ENCODE results near the gene C2CD2. TPM values are rescaled to one million over a fixed set of nuclear protein-coding genes. Genes with fewer than 3 reads are reported as not detected.

Gene C2CD2
- total and polyA plus RNA-seq, 2 experiments from 2014 or later: 4.5 to 16.2 TPM

- Mint-ChIP-seq H3K4me1 (peaks cover 48% of the 10 kb centered on the region), H3K27ac (no peak overlapping the region), H3K4me3 (no peak overlapping the region), H3K27me3 (ENCODE audit: insufficient read depth, low read depth, poor library complexity) (peaks cover 3% of the 10 kb centered on the region), H3K36me3 (ENCODE audit: low read depth) (peaks cover 8% of the 10 kb centered on the region), H3K9me3 (no peaks in the 10 kb centered on the region)
- ATAC-seq (no peak), DNase-seq (ENCODE audit: low spot score) (no peak)
- no peaks in the 10 kb centered on the region for H3K27me3 ChIP-seq (ENCODE audit: insufficient read depth)
- no peaks in the 10 kb centered on the region for H3K36me3 ChIP-seq (ENCODE audit: insufficient read depth)
- H2AFZ ChIP-seq: no peak overlapping the region
- no peaks in the 10 kb centered on the region for H4K20me1 ChIP-seq (replicated peaks; ENCODE audit: insufficient read depth)
- peaks cover 13% of the 10 kb centered on the region for H3K4me1 ChIP-seq (ENCODE audit: insufficient read depth)
- H3K4me3 ChIP-seq: no peak overlapping the region
- H3K4me2 ChIP-seq: no peak overlapping the region
- no peak overlapping the region for H3K27ac ChIP-seq (ENCODE audit: low read depth)
- no peaks in the 10 kb centered on the region for H3K79me2 ChIP-seq (replicated peaks; ENCODE audit: insufficient read depth)
- H3K9me2 ChIP-seq (ENCODE audit: insufficient read depth): no peaks in the 10 kb centered on the region
- no peaks in the 10 kb centered on the region for H3F3A ChIP-seq (replicated peaks; ENCODE audit: low read depth)
- TF ChIP-seq CTCF (conservative IDR thresholded peaks at IDR 0.05; ENCODE audit: low read depth in 2 of 2): no peak
- TF ChIP-seq JUNB (IDR thresholded peaks at IDR 0.05; ENCODE audit: unreplicated experiment): no peak
- no peak for TF ChIP-seq EZH2 (IDR thresholded peaks at IDR 0.05; ENCODE audit: low read depth, unreplicated experiment)
- TF ChIP-seq POLR2AphosphoS5 (IDR thresholded peaks at IDR 0.05; ENCODE audit: low read depth): no peak
- no peak for TF ChIP-seq ZNF462 (CRISPR knock-in tag; IDR thresholded peaks at IDR 0.05)
- no peak for TF ChIP-seq ZNF331 (CRISPR knock-in tag; IDR thresholded peaks at IDR 0.05; ENCODE audit: low read depth)
- TF ChIP-seq CREB1 (CRISPR knock-in tag; IDR thresholded peaks at IDR 0.05; ENCODE audit: low read depth): no peak
- TF ChIP-seq ZNF114 (CRISPR knock-in tag; IDR thresholded peaks at IDR 0.05): no peak
- TF ChIP-seq NANOG (IDR thresholded peaks at IDR 0.05; ENCODE audit: borderline replicate concordance): no peak
- TF ChIP-seq STAT1 (IDR thresholded peaks at IDR 0.05; ENCODE audit: unreplicated experiment): no peak
- no peak for TF ChIP-seq EZH2phosphoT487 (IDR thresholded peaks at IDR 0.05; ENCODE audit: unreplicated experiment)
- TF ChIP-seq ETS1 (IDR thresholded peaks at IDR 0.05): no peak
- TF ChIP-seq REST (IDR thresholded peaks at IDR 0.05; ENCODE audit: unreplicated experiment): no peak
Observed at GRCh38 chr21:41899426-41900202, 54.2 kb downstream of the C2CD2 start.
